ENCODE data around the gene APPBP2. TPM values are rescaled to one million over a fixed set of nuclear protein-coding genes. Genes with fewer than 3 reads are reported as not detected.
"Not testable (repeated sequence)": the region's sequence is repeated elsewhere in the genome, so short reads cannot be mapped to it uniquely, and the experiment has no call there.

APPBP2 gene
- total RNA-seq, 1 donor from 2014 or later = 27.8 TPM

- DNase-seq (ENCODE audit: extremely low read depth, low read depth, low spot score) = no peak
Observed at GRCh38 chr17:60506312-60506711, 19.7 kb downstream of the APPBP2 start.

DNA sequence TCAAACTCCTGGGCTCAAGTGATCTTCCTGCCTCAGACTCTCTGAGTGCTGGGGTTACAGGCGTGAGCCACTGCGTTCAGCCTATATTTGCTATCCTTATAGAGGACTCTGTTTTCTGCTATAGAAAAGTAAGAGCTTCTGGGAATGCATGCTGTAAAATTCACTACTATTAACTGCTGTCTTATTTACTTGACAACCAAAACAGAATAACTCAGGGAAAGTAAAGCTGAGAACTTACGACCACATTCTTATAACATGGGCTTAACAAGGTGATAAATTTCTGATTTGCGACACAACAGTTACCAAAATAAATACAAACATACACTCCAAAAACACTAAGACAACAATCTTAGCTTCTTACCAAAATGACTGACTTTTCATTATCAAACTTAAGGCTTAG is 23.9 kb downstream of the APPBP2 start:
- DNase-seq (ENCODE audit: extremely low read depth, low read depth, low spot score) = no peak

DNA sequence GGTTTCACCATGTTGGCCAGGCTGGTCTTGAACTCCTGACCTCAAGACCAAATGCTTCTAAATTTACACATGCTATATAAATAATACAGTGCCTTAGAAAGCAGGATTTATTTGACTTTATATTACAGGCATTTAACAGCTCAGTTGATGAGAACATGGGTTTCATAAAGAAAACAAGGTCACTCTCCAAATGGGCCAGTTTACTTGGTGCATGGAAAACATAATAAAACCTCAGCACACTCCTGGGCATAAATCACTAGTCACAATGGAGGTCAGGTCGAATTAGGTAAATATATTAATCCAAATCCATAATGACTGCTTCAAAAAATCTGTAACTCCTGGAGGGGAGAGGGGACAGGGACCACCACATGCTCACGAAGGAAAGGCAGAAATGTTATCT is 24.5 kb downstream of the APPBP2 start:
- no peak for DNase-seq (ENCODE audit: extremely low read depth, low read depth, low spot score)

DNA sequence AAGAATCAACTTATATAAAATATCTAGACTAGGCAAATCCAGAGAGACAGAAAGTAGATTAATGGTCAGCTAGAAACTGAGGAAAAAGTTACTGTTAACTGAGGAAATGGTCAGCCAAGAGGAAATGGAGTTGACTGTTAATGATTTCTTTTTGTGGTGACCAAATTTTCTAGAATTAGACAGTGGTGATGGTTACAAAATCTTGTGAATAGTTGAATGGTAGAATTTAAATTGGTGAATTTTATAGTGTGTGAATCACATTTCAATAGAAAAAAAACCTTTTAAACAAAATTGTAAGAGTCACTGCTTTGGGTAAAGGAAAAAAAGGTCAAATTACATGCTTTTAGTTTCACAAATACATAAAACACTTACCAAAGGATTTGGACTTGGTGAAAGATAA is 30.0 kb downstream of the APPBP2 start:
- DNase-seq (ENCODE audit: extremely low read depth, low read depth, low spot score) = no peak

GRCh38 chr17:60495260-60495659 is 30.8 kb downstream of the APPBP2 start:
- no peak for DNase-seq (ENCODE audit: extremely low read depth, low read depth, low spot score)

DNA sequence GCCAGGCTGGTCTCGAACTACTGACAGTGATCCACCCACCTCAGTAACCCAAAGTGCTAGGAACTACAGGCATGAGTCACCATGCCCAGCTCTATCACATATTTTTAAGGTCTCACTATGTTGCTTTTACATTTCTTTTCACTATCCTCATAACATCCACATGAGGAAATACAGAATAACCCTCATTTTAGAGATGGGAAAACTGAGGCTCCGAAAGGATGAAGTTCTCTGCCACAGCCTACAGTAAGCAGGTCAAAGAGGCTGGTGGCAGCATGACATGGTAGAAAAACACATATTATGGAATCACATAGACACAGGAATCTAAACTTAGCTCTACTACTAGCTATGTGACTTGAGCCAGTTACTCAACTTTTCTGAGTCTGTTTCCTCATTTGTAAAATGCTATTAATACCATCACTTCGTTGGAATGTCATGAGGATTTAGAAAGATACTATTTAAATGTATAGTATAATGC is 32.2 kb downstream of the APPBP2 start:
- DNase-seq (ENCODE audit: extremely low read depth, low read depth, low spot score) = no peak

DNA sequence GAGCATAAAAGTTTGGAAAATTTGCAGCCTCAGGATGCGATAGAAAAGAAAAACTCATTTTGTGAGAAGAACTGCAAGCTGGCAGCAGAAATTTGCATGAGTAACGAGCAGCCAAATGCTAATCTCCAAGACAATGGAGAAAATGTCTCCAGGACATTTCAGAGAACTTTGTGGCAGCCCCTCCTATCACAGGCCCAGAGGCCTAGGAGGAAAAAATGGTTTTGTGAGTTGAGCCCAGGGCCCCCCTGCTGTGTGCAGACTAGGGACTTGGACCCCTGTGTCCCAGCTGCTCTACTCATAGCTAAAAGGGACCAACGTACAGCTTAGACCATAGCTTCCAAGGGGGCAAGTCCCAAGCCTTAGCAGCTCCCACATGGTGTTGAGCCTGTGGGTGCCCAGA is 34.3 kb downstream of the APPBP2 start:
- no peak for DNase-seq (ENCODE audit: extremely low read depth, low read depth, low spot score)

DNA sequence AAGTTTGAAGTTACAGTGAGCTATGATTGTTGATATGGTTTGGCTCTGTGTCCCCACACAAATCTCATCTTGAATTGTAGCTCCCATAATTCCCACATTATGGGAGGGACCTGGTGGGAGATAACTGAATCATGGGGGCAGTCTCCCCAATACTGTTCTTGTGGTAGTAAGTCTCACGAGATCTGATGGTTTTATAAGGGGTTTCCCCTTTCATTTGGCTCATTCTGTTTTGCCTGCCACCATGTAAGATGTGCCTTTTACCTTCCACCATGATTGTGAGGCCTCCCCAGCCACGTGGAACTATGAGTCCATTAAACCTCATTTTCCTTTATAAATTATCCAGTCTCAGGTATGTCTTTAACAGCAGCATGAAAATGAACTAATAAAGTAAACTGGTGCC is 35.4 kb downstream of the APPBP2 start:
- not testable (repeated sequence) for DNase-seq (ENCODE audit: extremely low read depth, low read depth, low spot score)

GRCh38 chr17:60481604-60482003 is 44.4 kb downstream of the APPBP2 start:
- DNase-seq (ENCODE audit: extremely low read depth, low read depth, low spot score) = no peak

DNA sequence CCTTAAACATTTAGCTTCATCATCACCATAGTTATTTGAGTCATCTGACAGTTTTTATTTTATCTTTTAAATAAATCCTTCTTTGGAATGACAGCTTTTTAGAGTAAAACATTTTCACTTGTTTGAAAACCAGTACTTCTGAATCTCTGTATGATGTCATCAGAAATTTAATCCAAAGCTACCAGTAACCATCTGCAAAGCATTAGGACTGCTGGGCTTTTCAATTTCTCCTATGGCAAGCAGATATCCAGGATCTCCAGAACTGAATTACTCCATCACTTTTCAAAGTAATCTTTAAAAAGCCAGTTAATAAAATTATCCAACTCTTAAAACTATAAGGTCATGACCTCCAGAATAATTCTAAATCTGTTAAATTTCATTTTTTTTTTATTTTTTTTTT is 52.3 kb downstream of the APPBP2 start:
- no peak for DNase-seq (ENCODE audit: extremely low read depth, low read depth, low spot score)

DNA sequence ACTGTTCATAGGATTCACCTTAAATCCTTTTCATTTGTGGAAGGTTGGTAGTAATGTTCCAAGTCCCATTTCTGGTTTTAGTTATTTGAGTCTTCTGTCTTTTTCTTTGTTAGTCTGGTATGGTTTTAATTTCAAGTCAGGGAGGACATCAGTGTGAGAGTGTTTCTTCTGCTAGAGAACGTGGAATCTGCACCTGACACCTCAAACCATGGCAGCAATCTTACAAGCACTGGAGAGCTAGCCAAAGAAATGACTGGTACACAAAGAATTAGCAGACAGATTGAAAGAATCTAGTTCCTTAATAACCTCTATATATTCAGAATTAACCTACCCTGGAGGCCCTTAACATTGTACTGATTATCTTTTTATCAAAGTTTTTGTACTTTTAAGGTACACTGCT is 53.6 kb downstream of the APPBP2 start:
- no peak for DNase-seq (ENCODE audit: extremely low read depth, low read depth, low spot score)

GRCh38 chr17:60471451-60471850 is 54.6 kb downstream of the APPBP2 start:
- DNase-seq (ENCODE audit: extremely low read depth, low read depth, low spot score) = no peak

DNA sequence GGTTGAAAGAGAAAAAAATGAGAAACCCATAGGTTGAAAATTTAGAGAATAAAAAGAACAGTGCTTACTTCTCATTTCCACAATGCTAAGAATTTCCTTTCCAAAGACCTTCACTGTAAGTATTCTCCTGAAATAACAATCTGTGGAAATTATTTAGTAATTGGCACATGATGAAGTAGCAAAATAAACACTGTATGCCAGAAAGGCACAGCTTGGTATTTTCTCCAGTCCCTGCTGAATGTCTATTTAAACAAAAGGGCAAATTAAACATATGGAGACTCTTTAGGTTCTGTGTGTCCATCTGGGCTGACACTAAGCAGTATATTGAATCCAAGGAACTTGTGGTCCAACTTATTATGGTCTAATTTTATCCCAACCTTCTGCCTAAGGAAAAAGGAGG is 57.7 kb downstream of the APPBP2 start:
- peak; percentile 50 for DNase-seq (ENCODE audit: extremely low read depth, low read depth, low spot score)

DNA sequence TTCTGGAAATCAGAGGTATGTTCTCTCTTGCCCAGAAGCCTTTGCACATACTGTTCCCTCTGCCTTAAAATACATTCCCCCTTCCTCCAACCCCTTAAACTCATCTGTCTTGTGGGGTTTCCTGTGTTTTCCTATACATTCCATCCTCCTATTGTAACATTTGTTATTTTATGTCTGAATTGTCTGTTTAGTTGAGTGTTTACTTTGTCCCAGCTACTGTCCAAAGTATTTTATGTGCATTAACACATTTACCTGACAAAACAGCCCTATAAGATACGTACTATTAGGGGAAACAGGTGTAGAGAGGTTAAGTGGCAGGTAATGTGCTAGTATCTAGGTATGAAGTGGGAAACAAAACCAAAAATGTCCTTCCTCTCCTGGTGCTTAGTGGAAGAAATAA is 61.7 kb downstream of the APPBP2 start:
- no peak for DNase-seq (ENCODE audit: extremely low read depth, low read depth, low spot score)

- no peak for DNase-seq (ENCODE audit: extremely low read depth, low read depth, low spot score)
Observed at GRCh38 chr17:60463157-60463835, 62.7 kb downstream of the APPBP2 start.

- no peak for DNase-seq (ENCODE audit: extremely low read depth, low read depth, low spot score)
Observed at GRCh38 chr17:60461584-60461983, 64.5 kb downstream of the APPBP2 start.

DNA sequence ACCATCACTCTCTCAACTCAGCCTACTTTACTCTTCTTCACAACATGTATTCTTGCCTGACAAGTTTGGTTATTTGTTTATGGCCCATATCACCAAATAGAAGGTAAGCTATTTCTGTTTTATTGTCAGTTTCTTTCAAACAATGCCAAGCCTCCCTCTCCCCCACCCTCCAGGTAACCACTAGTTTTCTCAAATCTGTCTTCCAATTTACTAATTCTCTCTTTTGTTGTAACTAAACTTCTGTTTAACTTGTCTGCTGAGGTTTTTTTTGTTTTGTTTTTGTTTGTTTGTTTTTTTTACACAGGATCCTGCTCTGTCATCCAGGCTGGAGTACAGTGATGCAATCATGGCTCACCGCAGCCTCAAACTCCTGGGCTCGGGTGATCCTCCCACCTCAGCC is 68.9 kb downstream of the APPBP2 start:
- DNase-seq (ENCODE audit: extremely low read depth, low read depth, low spot score) = no peak

- no peak for DNase-seq (ENCODE audit: extremely low read depth, low read depth, low spot score)
Observed at GRCh38 chr17:60455378-60455777, 70.7 kb downstream of the APPBP2 start.

- no peak for DNase-seq (ENCODE audit: extremely low read depth, low read depth, low spot score)
Observed at GRCh38 chr17:60451965-60452364, 74.1 kb downstream of the APPBP2 start.

GRCh38 chr17:60451071-60451470 is 75.0 kb downstream of the APPBP2 start:
- no peak for DNase-seq (ENCODE audit: extremely low read depth, low read depth, low spot score)

DNA sequence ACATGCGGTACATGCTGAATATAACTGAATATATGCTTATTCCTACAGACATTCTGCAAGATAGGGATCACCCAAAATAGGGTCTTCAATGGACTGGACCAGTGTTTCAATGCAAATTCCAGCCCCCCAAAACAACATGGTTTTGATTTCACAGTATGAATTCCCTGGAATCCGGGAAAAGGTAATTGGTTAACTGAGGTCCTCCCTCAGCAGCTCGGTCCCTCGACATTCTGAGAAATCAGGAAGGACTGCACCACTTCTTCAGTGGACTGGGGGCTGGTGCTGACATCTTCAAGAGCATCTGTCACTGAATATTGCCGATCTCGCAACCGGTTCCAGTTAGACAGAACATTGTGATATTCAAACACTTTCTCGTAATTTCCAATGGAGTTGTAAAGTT is 78.7 kb downstream of the APPBP2 start:
- no peak for DNase-seq (ENCODE audit: extremely low read depth, low read depth, low spot score)

DNA sequence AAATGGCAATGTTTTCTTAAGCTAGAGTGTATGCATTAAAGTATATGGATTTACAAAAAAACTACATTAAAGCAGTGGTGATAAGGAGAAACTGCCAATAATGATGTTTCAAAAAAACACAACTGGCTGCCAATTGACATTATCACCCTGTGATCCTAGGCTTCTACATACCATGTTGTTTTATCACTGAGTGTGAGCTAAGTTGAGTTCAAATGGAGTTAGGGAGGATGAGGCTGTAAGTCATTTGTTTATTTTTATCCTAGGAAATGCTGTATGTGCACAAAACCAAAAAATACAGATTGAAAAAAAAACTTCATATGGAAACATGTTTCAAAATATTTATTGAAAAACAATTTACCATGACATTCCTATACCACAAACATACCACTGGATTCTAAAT is 80.9 kb downstream of the APPBP2 start:
- DNase-seq (ENCODE audit: extremely low read depth, low read depth, low spot score) = no peak

- DNase-seq (ENCODE audit: extremely low read depth, low read depth, low spot score) = no peak
Observed at GRCh38 chr17:60443713-60444112, 82.3 kb downstream of the APPBP2 start.
